Measurements from ENCODE around the gene PRPF6. TPM values are rescaled to one million over a fixed set of nuclear protein-coding genes. Genes with fewer than 3 reads are reported as not detected.
A peak's percentile ranks its signal among the peaks of the same experiment; 100 is the strongest.

PRPF6 gene
- total and polyA plus RNA-seq, 2 of the 13 experiments (the other 11 are each of a cell fraction or from before 2014, with no cell fraction given), result 63.7 to 101 TPM

DNA sequence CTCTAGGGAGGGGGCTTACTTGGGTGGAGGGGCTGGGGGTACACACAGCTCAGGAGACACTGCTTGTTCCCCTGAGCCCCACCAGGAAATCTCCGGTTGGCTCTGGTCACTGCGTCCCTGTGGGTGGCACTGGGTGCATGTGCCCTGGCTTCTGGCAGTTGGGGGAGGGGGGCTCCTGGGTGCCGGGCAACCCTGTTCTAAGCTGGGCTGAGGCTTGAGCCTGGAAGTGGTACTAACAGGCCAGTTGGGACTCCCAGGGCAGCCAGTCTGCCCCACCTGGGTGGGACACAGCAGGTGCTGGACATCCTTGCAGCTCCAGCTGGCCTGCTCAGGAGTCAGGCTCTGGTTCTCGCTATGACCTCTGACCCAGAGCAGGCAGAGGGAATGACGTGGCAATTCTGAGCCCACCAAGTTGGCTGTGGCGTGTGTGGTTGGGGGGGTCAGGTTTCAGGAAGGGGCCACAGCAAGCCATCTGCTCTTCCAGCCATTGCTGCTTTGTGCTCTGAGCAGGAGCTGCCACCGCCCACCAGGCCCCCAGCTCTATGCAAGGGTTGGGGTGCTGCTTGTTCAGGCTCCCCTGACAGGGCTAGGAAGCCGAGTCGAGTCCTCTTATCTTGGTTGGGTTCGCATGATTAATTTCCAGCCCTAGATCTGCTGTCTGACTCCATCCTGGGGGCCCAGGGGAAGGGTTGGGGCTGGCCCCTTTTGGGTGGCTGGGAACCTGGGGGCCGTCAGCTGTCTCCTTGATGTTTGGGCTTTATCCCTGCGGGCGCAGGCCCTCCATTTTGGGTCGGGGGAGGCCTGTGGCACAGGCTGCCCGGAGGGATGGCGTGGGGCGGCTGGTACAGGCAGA, 55.6 kb downstream of the PRPF6 start (continued):
- TF ChIP-seq, protein P1, sequence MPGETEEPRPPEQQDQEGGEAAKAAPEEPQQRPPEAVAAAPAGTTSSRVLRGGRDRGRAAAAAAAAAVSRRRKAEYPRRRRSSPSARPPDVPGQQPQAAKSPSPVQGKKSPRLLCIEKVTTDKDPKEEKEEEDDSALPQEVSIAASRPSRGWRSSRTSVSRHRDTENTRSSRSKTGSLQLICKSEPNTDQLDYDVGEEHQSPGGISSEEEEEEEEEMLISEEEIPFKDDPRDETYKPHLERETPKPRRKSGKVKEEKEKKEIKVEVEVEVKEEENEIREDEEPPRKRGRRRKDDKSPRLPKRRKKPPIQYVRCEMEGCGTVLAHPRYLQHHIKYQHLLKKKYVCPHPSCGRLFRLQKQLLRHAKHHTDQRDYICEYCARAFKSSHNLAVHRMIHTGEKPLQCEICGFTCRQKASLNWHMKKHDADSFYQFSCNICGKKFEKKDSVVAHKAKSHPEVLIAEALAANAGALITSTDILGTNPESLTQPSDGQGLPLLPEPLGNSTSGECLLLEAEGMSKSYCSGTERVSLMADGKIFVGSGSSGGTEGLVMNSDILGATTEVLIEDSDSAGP (CRISPR knock-in tag; IDR thresholded peaks at IDR 0.05; ENCODE audit: borderline replicate concordance), result peak; percentile 84; the same call in 1 of the 2 replicates
- TF ChIP-seq, protein P2, sequence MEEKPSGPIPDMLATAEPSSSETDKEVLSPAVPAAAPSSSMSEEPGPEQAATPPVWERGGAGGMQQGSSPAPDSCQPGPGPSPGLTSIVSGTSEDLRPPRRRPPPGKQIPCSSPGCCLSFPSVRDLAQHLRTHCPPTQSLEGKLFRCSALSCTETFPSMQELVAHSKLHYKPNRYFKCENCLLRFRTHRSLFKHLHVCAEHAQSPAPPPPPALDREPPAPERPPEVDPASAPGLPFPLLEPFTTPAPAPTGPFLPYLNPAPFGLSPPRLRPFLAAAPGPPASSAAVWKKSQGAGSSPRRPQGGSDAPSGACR (CRISPR knock-in tag; IDR thresholded peaks at IDR 0.05), result peak; percentile 97
- TF ChIP-seq NCOA1 (CRISPR knock-in tag; IDR thresholded peaks at IDR 0.05), result peak; percentile 88
- no peak; the same call in 1 of the 2 replicates for TF ChIP-seq HOXD1 (CRISPR knock-in tag; IDR thresholded peaks at IDR 0.05)
- no peak for TF ChIP-seq NCOA5 (CRISPR knock-in tag; IDR thresholded peaks at IDR 0.05)
- no peak for TF ChIP-seq EHMT2 (IDR thresholded peaks at IDR 0.05; ENCODE audit: borderline replicate concordance, low read depth, low read length)
- no peak for TF ChIP-seq ZNF205 (CRISPR knock-in tag; IDR thresholded peaks at IDR 0.05)
- TF ChIP-seq TAF15 (IDR thresholded peaks at IDR 0.05; ENCODE audit: low read depth, low read length, poor library complexity, severe bottlenecking), result peak; percentile 40
- TF ChIP-seq, protein P3, sequence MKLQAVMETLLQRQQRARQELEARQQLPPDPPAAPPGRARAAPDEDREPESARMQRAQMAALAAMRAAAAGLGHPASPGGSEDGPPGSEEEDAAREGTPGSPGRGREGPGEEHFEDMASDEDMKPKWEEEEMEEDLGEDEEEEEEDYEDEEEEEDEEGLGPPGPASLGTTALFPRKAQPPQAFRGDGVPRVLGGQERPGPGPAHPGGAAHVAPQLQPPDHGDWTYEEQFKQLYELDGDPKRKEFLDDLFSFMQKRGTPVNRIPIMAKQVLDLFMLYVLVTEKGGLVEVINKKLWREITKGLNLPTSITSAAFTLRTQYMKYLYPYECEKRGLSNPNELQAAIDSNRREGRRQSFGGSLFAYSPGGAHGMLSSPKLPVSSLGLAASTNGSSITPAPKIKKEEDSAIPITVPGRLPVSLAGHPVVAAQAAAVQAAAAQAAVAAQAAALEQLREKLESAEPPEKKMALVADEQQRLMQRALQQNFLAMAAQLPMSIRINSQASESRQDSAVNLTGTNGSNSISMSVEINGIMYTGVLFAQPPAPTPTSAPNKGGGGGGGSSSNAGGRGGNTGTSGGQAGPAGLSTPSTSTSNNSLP (IDR thresholded peaks at IDR 0.05; ENCODE audit: low read depth, low read length), result no peak
- TF ChIP-seq BRF2 (CRISPR knock-in tag; IDR thresholded peaks at IDR 0.05), result no peak
- TF ChIP-seq HNF4A (CRISPR knock-in tag; IDR thresholded peaks at IDR 0.05), result no peak
- no peak; the same call in 1 of the 2 replicates for TF ChIP-seq ZNF432 (CRISPR knock-in tag; IDR thresholded peaks at IDR 0.05; ENCODE audit: borderline replicate concordance)
- no peak for TF ChIP-seq SCMH1 (CRISPR knock-in tag; IDR thresholded peaks at IDR 0.05; ENCODE audit: borderline replicate concordance)
- TF ChIP-seq, protein P4, sequence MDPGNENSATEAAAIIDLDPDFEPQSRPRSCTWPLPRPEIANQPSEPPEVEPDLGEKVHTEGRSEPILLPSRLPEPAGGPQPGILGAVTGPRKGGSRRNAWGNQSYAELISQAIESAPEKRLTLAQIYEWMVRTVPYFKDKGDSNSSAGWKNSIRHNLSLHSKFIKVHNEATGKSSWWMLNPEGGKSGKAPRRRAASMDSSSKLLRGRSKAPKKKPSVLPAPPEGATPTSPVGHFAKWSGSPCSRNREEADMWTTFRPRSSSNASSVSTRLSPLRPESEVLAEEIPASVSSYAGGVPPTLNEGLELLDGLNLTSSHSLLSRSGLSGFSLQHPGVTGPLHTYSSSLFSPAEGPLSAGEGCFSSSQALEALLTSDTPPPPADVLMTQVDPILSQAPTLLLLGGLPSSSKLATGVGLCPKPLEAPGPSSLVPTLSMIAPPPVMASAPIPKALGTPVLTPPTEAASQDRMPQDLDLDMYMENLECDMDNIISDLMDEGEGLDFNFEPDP (CRISPR knock-in tag; conservative IDR thresholded peaks at IDR 0.05), result no peak
- peak; percentile 92 for TF ChIP-seq NR2F6 (IDR thresholded peaks at IDR 0.05)
- TF ChIP-seq NR2F6 (CRISPR knock-in tag; IDR thresholded peaks at IDR 0.05), result peak; percentile 98
- no peak; the same call in 1 of the 2 replicates for TF ChIP-seq ZNF143 (CRISPR knock-in tag; IDR thresholded peaks at IDR 0.05)
- TF ChIP-seq MYNN (CRISPR knock-in tag; IDR thresholded peaks at IDR 0.05; ENCODE audit: low read depth), result peak; percentile 67; the same call in 1 of the 2 replicates
- peak; percentile 25 for TF ChIP-seq ZNF18 (CRISPR knock-in tag; IDR thresholded peaks at IDR 0.05; ENCODE audit: insufficient replicate concordance)
- TF ChIP-seq ZBTB3 (CRISPR knock-in tag; IDR thresholded peaks at IDR 0.05; ENCODE audit: borderline replicate concordance, low read depth), result no peak

Data from HepG2 (cell line).